SU-DHL-6 (cell line): Measurements from ENCODE around the gene OR13C2.

Source experiments
- H2AFZ ChIP-seq: fragments of 200-600 bp; sonication (generic); 2 replicates; pipeline ENCODE4 v1.6.1; 2014; ENCODE audit warnings: low read depth, mild to moderate bottlenecking, moderate library complexity, mixed read lengths, antibody characterized with exemption, low read length; ENCODE audit not compliant: severe bottlenecking
- H3F3A ChIP-seq: fragments of 200-600 bp; shearing (Covaris generic); 2 replicates; pipeline ENCODE4 v1.6.0; 2016; ENCODE audit warnings: antibody characterized with exemption, mild to moderate bottlenecking; ENCODE audit not compliant: insufficient read depth
- H3K27ac ChIP-seq: fragments of 200-600 bp; sonication (generic); 2 replicates; pipeline ENCODE4 v1.5.1; 2016; ENCODE audit warnings: low read depth, mild to moderate bottlenecking, low read length, moderate library complexity, mixed read lengths
- H3K27me3 ChIP-seq: fragments of 200-600 bp; sonication (generic), shearing (Covaris generic); 2 replicates; pipeline ENCODE4 v1.6.0; 2014; ENCODE audit warnings: mild to moderate bottlenecking, low read length
- H3K36me3 ChIP-seq: fragments of 200-600 bp; sonication (generic); 2 replicates; pipeline ENCODE4 v1.6.1; 2014; ENCODE audit warnings: mild to moderate bottlenecking, low read length, mixed read lengths
- H3K4me2 ChIP-seq: fragments of 300-600, 200-600 bp; shearing (Covaris generic), sonication (generic); 2 replicates; pipeline ENCODE4 v1.6.0; 2014; ENCODE audit warnings: low read length, low read depth, mild to moderate bottlenecking; ENCODE audit not compliant: poor library complexity, severe bottlenecking
- H3K4me3 ChIP-seq: fragments of 200-600 bp; sonication (generic); 2 replicates; pipeline ENCODE4 v1.5.1; 2014; ENCODE audit warnings: antibody characterized with exemption, low read length, mild to moderate bottlenecking, mixed read lengths; ENCODE audit not compliant: insufficient read depth, poor library complexity, severe bottlenecking
- H3K79me2 ChIP-seq: fragments of 200-600 bp; sonication (generic); 2 replicates; pipeline ENCODE4 v1.6.1; 2014; ENCODE audit warnings: mild to moderate bottlenecking, low read length, moderate library complexity; ENCODE audit not compliant: insufficient read depth
- H3K9ac ChIP-seq: fragments of 200-600 bp; sonication (generic); 2 replicates; pipeline ENCODE4 v1.7.0; 2014; ENCODE audit warnings: mild to moderate bottlenecking, low read length
- H3K9me2 ChIP-seq: fragments of 200-600 bp; sonication (generic); replicated peaks from 2 replicates; pipeline ENCODE4 v1.6.1; 2014; ENCODE audit warnings: low read length; ENCODE audit not compliant: insufficient read depth
- H3K9me3 ChIP-seq: fragments of 200-600 bp; sonication (generic); 2 replicates; pipeline ENCODE4 v1.6.1; 2014; ENCODE audit warnings: low read length, mixed read lengths; ENCODE audit not compliant: insufficient read depth
- H4K20me1 ChIP-seq: fragments of 200-600 bp; sonication (generic); 2 replicates; pipeline ENCODE4 v1.6.1; 2014; ENCODE audit warnings: low read depth, mild to moderate bottlenecking, antibody characterized with exemption, low read length, moderate library complexity, mixed read lengths
- CTCF ChIP-seq: fragments of 200-600 bp; sonication (generic); IDR thresholded peaks from one replicate; pipeline ENCODE4 v1.5.1; 2017; ENCODE audit warnings: antibody characterized with exemption, mild to moderate bottlenecking, low read length, moderate library complexity; ENCODE audit not compliant: insufficient read depth, poor library complexity, severe bottlenecking
- EZH2phosphoT487 ChIP-seq: fragments of 200-600 bp; sonication (generic), shearing (Covaris generic); conservative IDR thresholded peaks from 2 replicates; pipeline ENCODE4 v1.6.1; 2018; ENCODE audit warnings: mild to moderate bottlenecking, antibody characterized with exemption, low read length, moderate library complexity, mixed read lengths

OR13C2 gene

GRCh38 chr9:104577263-104577662 lies 28.2 kb downstream of the OR13C2 start:
- no peak for TF ChIP-seq CTCF
- TF ChIP-seq EZH2phosphoT487: no peak
- Histone ChIP-seq H3K4me3 (no peak overlapping the region), H3K9me2 (no peaks in the 10 kb centered on the region), H3K36me3 (no peaks in the 10 kb centered on the region), H3F3A (no peaks in the 10 kb centered on the region), H3K9ac (no peak overlapping the region), H3K79me2 (no peaks in the 10 kb centered on the region), H3K27me3 (no peaks in the 10 kb centered on the region), H4K20me1 (no peaks in the 10 kb centered on the region), H3K4me2 (no peak overlapping the region), H3K9me3 (peaks cover 5% of the 10 kb centered on the region; the same call in 1 of the 2 replicates), H2AFZ (no peak overlapping the region), H3K27ac (no peak overlapping the region)

- Histone ChIP-seq H3K9me2 (no peaks in the 10 kb centered on the region), H3K36me3 (no peaks in the 10 kb centered on the region)
- TF ChIP-seq EZH2phosphoT487 (no peak), CTCF (no peak)
These were observed 30.0 kb downstream of the OR13C2 start for GRCh38 chr9:104575456-104575855.

GRCh38 chr9:104572612-104573011 lies 32.8 kb downstream of the OR13C2 start:
- TF ChIP-seq EZH2phosphoT487: no peak
- no peak for TF ChIP-seq CTCF
- Histone ChIP-seq H3K9me2 (no peaks in the 10 kb centered on the region), H3F3A (no peaks in the 10 kb centered on the region), H3K79me2 (no peaks in the 10 kb centered on the region), H3K27ac (no peak overlapping the region), H4K20me1 (no peaks in the 10 kb centered on the region), H3K4me3 (no peak overlapping the region), H3K27me3 (no peaks in the 10 kb centered on the region), H2AFZ (no peak overlapping the region), H3K4me2 (no peak overlapping the region), H3K9me3 (peaks cover 5% of the 10 kb centered on the region; the same call in 1 of the 2 replicates), H3K9ac (no peak overlapping the region), H3K36me3 (no peaks in the 10 kb centered on the region)

More at GRCh38 chr9:104575456-104575855, 30.0 kb downstream of the OR13C2 start:
- Histone ChIP-seq H3K4me3 (no peak overlapping the region), H4K20me1 (no peaks in the 10 kb centered on the region), H3F3A (no peaks in the 10 kb centered on the region), H3K9ac (no peak overlapping the region), H3K27me3 (no peaks in the 10 kb centered on the region), H2AFZ (no peak overlapping the region), H3K79me2 (no peaks in the 10 kb centered on the region), H3K4me2 (no peak overlapping the region), H3K27ac (no peak overlapping the region), H3K9me3 (peaks cover 5% of the 10 kb centered on the region; the same call in 1 of the 2 replicates)
